Panc1 (cell line): ENCODE measurements around the gene ABCF2. TPM values are rescaled to one million over a fixed set of nuclear protein-coding genes. Genes with fewer than 3 reads are reported as not detected.

Experiments
- ATAC-seq: fragments of 200-7000 bp; cut with Tn5 transposase; 2 replicates; pipeline ENCODE4 v1.9.1; 2020; ENCODE audit warnings: mild to moderate bottlenecking, moderate library complexity
- BruUV-seq: library from RNA; stranded (reverse); fragments of 400-500 nt; replicated peaks from 2 replicates; lab custom pipeline; 2021; lab: Mats Ljungman, UMichigan
- CTCF ChIA-PET: fragments of 300-600 bp; sonication (Branson Sonifier 250); formaldehyde crosslinking; loops from one replicate; lab custom pipeline; 2022; ENCODE audit warnings: antibody characterized with exemption; lab: Charles Lee
- POLR2A ChIA-PET: fragments of 300-600 bp; sonication (Branson Sonifier 250); formaldehyde crosslinking; loops from one replicate; lab custom pipeline; 2022; ENCODE audit warnings: antibody characterized with exemption; lab: Charles Lee
- DNase-seq: peaks from one replicate; pipeline ENCODE4 v3.0.0-alpha.2; 2010; ENCODE audit warnings: low read depth, low spot score
- H3K27ac ChIP-seq: 2 replicates; pipeline ENCODE4 v1.5.1; 2011; ENCODE audit warnings: mild to moderate bottlenecking, low read length, inconsistent platforms
- H3K27me3 ChIP-seq: fragments of 200-500 bp; sonication (Bioruptor generic); 2 replicates; pipeline ENCODE4 v1.6.0; 2014; ENCODE audit warnings: low read length, inconsistent platforms; ENCODE audit not compliant: control insufficient read depth, insufficient read depth
- H3K36me3 ChIP-seq: fragments of 200-500 bp; sonication (Bioruptor generic); 2 replicates; pipeline ENCODE4 v1.5.1; 2014; ENCODE audit warnings: inconsistent platforms, mild to moderate bottlenecking, low read length, moderate library complexity; ENCODE audit not compliant: control insufficient read depth, insufficient read depth
- H3K4me1 ChIP-seq: 2 replicates; pipeline ENCODE4 v1.5.1; 2011; ENCODE audit warnings: inconsistent platforms, mild to moderate bottlenecking, low read length, moderate library complexity; ENCODE audit not compliant: control insufficient read depth, insufficient read depth
- H3K4me3 ChIP-seq, 2 experiments: 2 replicates each; pipeline ENCODE4 v1.5.1; 2011 to 2012; ENCODE audit warnings: low read depth in 2 of 2, low read length in 2 of 2, mild to moderate bottlenecking in 2 of 2, inconsistent platforms in 1 of 2, moderate library complexity in 1 of 2
- H3K9me3 ChIP-seq: fragments of 200-500 bp; sonication (Bioruptor generic); 2 replicates; pipeline ENCODE4 v1.5.1; 2014; ENCODE audit warnings: low read depth, mild to moderate bottlenecking, inconsistent platforms, low read length, moderate library complexity; ENCODE audit not compliant: control insufficient read depth, insufficient read depth
- CTCF ChIP-seq: fragments of 450-650 bp; IDR thresholded peaks from 2 replicates; pipeline ENCODE4 v1.5.1; 2017; ENCODE audit warnings: mild to moderate bottlenecking
- POLR2AphosphoS5 ChIP-seq: IDR thresholded peaks from 2 replicates; pipeline ENCODE4 v1.6.1; 2012; ENCODE audit warnings: mild to moderate bottlenecking, low read depth, low read length, moderate library complexity
- REST ChIP-seq, 2 experiments: IDR thresholded peaks; 2 replicates each; pipeline ENCODE4 v1.6.1; 2011 to 2012; ENCODE audit warnings: low read depth in 2 of 2, control low read depth in 1 of 2, low read length in 1 of 2, mild to moderate bottlenecking in 1 of 2, moderate library complexity in 1 of 2; ENCODE audit not compliant: insufficient read depth in 1 of 2
- SIN3A ChIP-seq: IDR thresholded peaks from 2 replicates; pipeline ENCODE4 v1.6.1; 2012; ENCODE audit warnings: low read depth, mild to moderate bottlenecking, low read length, moderate library complexity, borderline replicate concordance; ENCODE audit not compliant: insufficient read depth
- TCF7L2 ChIP-seq: IDR thresholded peaks from 2 replicates; pipeline ENCODE4 v1.6.1; 2011; ENCODE audit warnings: mild to moderate bottlenecking, low read depth, low read length, inconsistent platforms
- in situ Hi-C: cut with HindIII; loops from 2 replicates; pipeline ENCODE4 v1.10.0; 2016; ENCODE audit warnings: low sequenced_read_pairs, low pct_unique_long_range_greater_than_20kb
- intact Hi-C: fragments of 100-400 bp; cut with micrococcal nuclease; formaldehyde crosslinking; loops from one replicate; pipeline ENCODE4 v1.10.0; 2022; ENCODE audit not compliant: unreplicated experiment
- total RNA-seq: library from RNA; stranded (reverse); gene quantifications from one replicate; pipeline ENCODE4 v1.2.1, GENCODE V29; 2021; ENCODE audit not compliant: unreplicated experiment

Gene ABCF2
- total RNA-seq, 1 experiment from 2014 or later: 64.4 TPM

GRCh38 chr7:151195616-151196450 is 31.2 kb downstream of the ABCF2 start:
- H3K4me1 ChIP-seq: no peaks in the 10 kb centered on the region
- no peak for TF ChIP-seq TCF7L2
- TF ChIP-seq CTCF: no peak
- TF ChIP-seq REST (IDR thresholded peaks at IDR 0.05; ENCODE audit: insufficient read depth in 1 of 2, low read depth in 2 of 2, low read length in 1 of 2): no peak
- TF ChIP-seq SIN3A: no peak
- TF ChIP-seq POLR2AphosphoS5: no peak
- no peak for DNase-seq
- no peak overlapping the region for H3K4me3 ChIP-seq
- BruUV-seq: no TSS peak
- H3K36me3 ChIP-seq: no peaks in the 10 kb centered on the region
- intact Hi-C loops: no loop called here
- ChIA-PET POLR2A (no interaction called here), CTCF (interaction anchor here (0.6 kb wide), 1 partner anchor 492 kb away, joined by 4 read pairs; no protein-coding TSS in a partner anchor)
- in situ Hi-C loops: no loop called here
- ATAC-seq: no peak
- no peaks in the 10 kb centered on the region for H3K9me3 ChIP-seq
- peaks cover 5% of the 10 kb centered on the region for H3K27me3 ChIP-seq
- H3K27ac ChIP-seq: no peak overlapping the region

GRCh38 chr7:151194188-151194587 is 32.8 kb downstream of the ABCF2 start:
- DNase-seq (no peak), ATAC-seq (no peak)
- CTCF ChIA-PET: no interaction called here
- H3K4me3 ChIP-seq: no peak overlapping the region
- TF ChIP-seq POLR2AphosphoS5 (no peak), REST (IDR thresholded peaks at IDR 0.05; ENCODE audit: insufficient read depth in 1 of 2, low read depth in 2 of 2, low read length in 1 of 2) (no peak), SIN3A (no peak), CTCF (no peak), TCF7L2 (no peak)
- BruUV-seq: no TSS peak
- peaks cover 5% of the 10 kb centered on the region for H3K27me3 ChIP-seq
- intact Hi-C loops: no loop called here
- POLR2A ChIA-PET: interaction anchor here (0.6 kb wide), 1 partner anchor 154 kb away, joined by 10 read pairs; no protein-coding TSS in a partner anchor
- H3K27ac ChIP-seq: no peak overlapping the region
- in situ Hi-C loops: no loop called here
- H3K9me3 ChIP-seq: no peaks in the 10 kb centered on the region
- no peaks in the 10 kb centered on the region for H3K4me1 ChIP-seq
- H3K36me3 ChIP-seq: no peaks in the 10 kb centered on the region
